ENCODE data around the gene KRTAP7-1.

Gene KRTAP7-1, protein sequence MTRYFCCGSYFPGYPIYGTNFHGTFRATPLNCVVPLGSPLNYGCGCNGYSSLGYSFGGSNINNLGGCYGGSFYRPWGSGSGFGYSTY

DNA sequence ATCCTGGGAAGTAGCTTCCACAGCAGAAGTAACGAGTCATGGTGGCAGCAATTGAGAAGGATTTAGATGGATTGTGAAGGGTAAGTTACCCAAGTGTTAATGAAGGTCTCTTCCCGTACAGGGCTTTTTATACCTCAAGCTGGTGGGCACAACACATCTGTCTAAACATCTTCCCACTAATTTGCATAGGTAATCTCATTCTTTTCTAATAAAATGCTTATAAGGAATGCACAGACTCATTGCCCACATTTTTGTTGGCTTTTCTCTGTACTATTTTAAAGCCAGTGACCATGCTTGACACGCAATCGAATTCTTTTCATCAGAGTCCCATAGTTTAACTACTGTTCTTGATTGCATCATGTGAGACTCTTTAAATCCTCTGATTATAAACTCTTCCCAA, at the start of gene KRTAP7-1:
TSS of gene KRTAP7-1 (minus strand) at position 101 of the 400 bp plus-strand sequence. CDS start at position 40, 61 bp downstream.
- no peak within 1 kb of the TSS for H3K27ac ChIP-seq
- TF ChIP-seq, protein P1, sequence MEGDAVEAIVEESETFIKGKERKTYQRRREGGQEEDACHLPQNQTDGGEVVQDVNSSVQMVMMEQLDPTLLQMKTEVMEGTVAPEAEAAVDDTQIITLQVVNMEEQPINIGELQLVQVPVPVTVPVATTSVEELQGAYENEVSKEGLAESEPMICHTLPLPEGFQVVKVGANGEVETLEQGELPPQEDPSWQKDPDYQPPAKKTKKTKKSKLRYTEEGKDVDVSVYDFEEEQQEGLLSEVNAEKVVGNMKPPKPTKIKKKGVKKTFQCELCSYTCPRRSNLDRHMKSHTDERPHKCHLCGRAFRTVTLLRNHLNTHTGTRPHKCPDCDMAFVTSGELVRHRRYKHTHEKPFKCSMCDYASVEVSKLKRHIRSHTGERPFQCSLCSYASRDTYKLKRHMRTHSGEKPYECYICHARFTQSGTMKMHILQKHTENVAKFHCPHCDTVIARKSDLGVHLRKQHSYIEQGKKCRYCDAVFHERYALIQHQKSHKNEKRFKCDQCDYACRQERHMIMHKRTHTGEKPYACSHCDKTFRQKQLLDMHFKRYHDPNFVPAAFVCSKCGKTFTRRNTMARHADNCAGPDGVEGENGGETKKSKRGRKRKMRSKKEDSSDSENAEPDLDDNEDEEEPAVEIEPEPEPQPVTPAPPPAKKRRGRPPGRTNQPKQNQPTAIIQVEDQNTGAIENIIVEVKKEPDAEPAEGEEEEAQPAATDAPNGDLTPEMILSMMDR (IDR thresholded peaks at IDR 0.05; ENCODE audit: low read depth, low read length), result no peak
- no peaks in the 10 kb centered on the region for H3K36me3 ChIP-seq

DNA sequence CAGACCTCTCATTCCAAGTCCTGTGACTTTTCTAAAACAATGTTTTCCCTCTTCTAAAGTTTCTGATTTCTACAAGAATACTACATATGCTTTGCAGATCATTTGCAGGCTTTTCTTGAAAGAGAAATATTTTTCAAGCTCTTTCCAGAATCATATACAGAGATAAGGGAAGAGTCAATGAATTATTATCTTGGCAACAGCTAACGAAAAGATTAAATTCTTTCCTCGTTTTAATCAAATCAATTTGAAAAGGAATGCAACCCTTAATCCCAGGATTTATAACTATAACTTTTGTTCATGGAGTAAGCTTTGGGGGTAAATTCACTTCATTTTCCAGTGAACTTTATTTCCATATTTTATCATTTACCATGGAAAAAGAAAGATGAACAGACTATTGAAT, 45.0 kb upstream of the KRTAP7-1 start:
- no peak overlapping the region for H3K27ac ChIP-seq
- no peaks in the 10 kb centered on the region for H3K36me3 ChIP-seq
- no peak for DNase-seq
- no peak overlapping the region for H3K4me3 ChIP-seq (ENCODE audit: low read depth, low read length)
- peaks cover 4% of the 10 kb centered on the region for H3K9me3 ChIP-seq (ENCODE audit: severe bottlenecking)
- H3K27me3 ChIP-seq (ENCODE audit: insufficient read depth, low read depth, severe bottlenecking), result peaks cover 78% of the 10 kb centered on the region
- TF ChIP-seq, protein P1 (IDR thresholded peaks at IDR 0.05; ENCODE audit: low read depth, low read length), result no peak

More for the DNA sequence above, at the start of gene KRTAP7-1:
- no peak for DNase-seq
- Histone ChIP-seq H3K4me3 (ENCODE audit: low read depth, low read length) (no peak within 1 kb of the TSS), H3K9me3 (ENCODE audit: severe bottlenecking) (peaks cover 20% of the 10 kb centered on the region), H3K27me3 (ENCODE audit: insufficient read depth, low read depth, severe bottlenecking) (peaks cover 68% of the 10 kb centered on the region)

DNA sequence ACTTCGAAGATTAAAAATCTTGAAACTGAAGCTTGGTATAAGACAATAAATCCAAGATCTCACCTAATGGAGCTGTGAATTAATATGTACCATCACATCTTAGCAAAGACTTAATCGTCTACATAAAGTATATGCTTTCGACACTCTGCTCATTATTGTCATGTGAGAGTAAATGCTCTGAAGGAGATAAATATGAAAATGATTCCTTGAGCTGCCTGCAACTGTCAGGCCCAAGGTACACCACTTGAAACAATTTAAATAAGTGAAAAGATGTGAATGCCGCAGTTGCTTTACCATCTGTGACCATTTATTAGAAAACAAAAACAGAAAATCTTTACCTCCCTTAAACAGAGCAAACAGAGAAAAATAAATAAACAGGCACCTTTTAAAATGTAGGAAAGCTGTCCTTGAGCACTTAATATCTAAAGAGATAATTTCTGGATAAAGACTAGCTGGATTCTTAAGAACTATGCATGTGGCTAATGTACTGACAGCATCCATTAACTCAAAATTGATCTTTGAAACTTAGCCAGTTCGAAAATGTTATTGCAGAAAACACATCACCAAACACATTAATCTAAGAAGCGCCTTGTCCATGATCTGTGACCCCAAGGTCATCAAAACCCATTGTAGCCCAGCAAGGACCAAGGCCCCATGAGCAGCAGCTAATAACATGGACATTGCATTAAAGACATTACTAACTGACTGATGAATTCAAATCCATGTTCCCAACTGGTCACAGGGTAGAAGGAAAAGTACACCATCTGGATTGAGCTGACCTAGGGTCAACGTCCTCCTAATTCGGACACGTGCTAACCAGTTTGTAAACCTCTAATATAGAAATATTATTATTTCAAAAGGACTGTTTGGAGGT, 18.3 kb upstream of the KRTAP7-1 start:
- DNase-seq, result no peak
- Histone ChIP-seq H3K27me3 (ENCODE audit: insufficient read depth, low read depth, severe bottlenecking) (peaks cover 86% of the 10 kb centered on the region), H3K27ac (no peak overlapping the region), H3K9me3 (ENCODE audit: severe bottlenecking) (no peaks in the 10 kb centered on the region), H3K4me3 (ENCODE audit: low read depth, low read length) (no peak overlapping the region), H3K36me3 (no peaks in the 10 kb centered on the region)
- TF ChIP-seq, protein P1 (IDR thresholded peaks at IDR 0.05; ENCODE audit: low read depth, low read length), result no peak

DNA sequence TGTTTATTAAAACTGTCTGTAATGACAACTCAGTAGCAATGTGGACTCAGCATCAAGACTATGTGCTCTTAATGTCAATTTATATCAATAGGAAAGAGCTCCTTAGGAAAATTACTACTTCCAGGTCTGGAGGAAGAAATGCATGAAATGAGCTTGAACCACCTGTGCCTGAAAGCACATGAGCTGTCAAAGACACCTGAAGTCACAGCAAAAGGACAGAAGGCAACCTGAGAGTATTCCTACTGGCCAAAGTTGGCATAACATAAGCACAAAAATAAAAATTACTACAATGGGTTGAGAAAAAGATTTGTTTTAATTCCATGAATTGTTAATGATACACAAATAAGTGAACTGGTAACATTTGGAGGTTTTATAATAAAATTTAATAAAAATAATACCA, 13.4 kb upstream of the KRTAP7-1 start:
- no peak for DNase-seq
- H3K27me3 ChIP-seq (ENCODE audit: insufficient read depth, low read depth, severe bottlenecking), result peaks cover 65% of the 10 kb centered on the region
- H3K4me3 ChIP-seq (ENCODE audit: low read depth, low read length), result no peak overlapping the region
- TF ChIP-seq, protein P1 (IDR thresholded peaks at IDR 0.05; ENCODE audit: low read depth, low read length), result no peak
- no peaks in the 10 kb centered on the region for H3K36me3 ChIP-seq
- H3K27ac ChIP-seq, result no peak overlapping the region
- no peaks in the 10 kb centered on the region for H3K9me3 ChIP-seq (ENCODE audit: severe bottlenecking)

DNA sequence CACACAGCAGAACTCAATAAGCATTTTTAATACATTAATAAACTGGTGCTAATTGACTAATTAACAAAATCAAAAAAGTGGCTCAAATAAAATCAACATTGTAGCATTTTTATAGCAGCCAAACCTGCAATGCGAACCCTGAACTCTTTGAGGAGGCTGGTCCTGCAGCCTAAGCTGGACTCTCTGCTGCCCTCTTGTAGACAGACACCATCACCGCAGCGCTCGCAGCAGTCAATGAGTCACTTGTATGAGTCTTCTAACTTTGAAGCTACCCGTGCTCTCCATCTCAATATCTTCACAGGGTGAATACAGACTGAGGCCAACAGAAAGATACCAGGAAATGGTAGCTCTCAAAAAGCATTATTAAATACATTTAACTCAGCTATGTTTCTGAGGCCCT, 9.7 kb upstream of the KRTAP7-1 start:
- H3K9me3 ChIP-seq (ENCODE audit: severe bottlenecking), result peaks cover 3% of the 10 kb centered on the region

More for the DNA sequence above, 9.7 kb upstream of the KRTAP7-1 start:
- TF ChIP-seq, protein P1 (IDR thresholded peaks at IDR 0.05; ENCODE audit: low read depth, low read length), result peak; percentile 84
- peaks cover 66% of the 10 kb centered on the region for H3K27me3 ChIP-seq (ENCODE audit: insufficient read depth, low read depth, severe bottlenecking)
- H3K36me3 ChIP-seq, result no peaks in the 10 kb centered on the region
- H3K27ac ChIP-seq, result no peak overlapping the region
- H3K4me3 ChIP-seq (ENCODE audit: low read depth, low read length), result no peak overlapping the region
- peak; percentile 53 for DNase-seq

All from WERI-Rb-1 (cell line).